Measurements from ENCODE around the gene ARIH1. TPM values are rescaled to one million over a fixed set of nuclear protein-coding genes. Genes with fewer than 3 reads are reported as not detected.

The ARIH1 gene
- total and polyA plus RNA-seq, 2 donors (not counting 3 experiments of a cell fraction or from before 2014, with no cell fraction given): 25.1 to 144 TPM

- no peaks in the 10 kb centered on the region for H3K27me3 ChIP-seq (ENCODE audit: control insufficient read depth in 2 of 2, insufficient read depth in 2 of 2, low read length in 2 of 2)
- intact Hi-C loops (cut with micrococcal nuclease): no loop called here
Measured at GRCh38 chr15:72507402-72508092, 33.4 kb downstream of the ARIH1 start.

More at GRCh38 chr15:72507402-72508092, 33.4 kb downstream of the ARIH1 start:
- Histone ChIP-seq H3K4me3 (replicated peaks in 1 of 3; ENCODE audit: insufficient read depth in 1 of 3, low read depth in 1 of 3, low read length in 3 of 3) (no peak overlapping the region), H3K9ac (replicated peaks; ENCODE audit: extremely low read depth, insufficient read depth, low read length) (no peak overlapping the region), H2AFZ (ENCODE audit: low read depth, low read length) (no peak overlapping the region), H3K9me3 (replicated peaks; ENCODE audit: control insufficient read depth, insufficient read depth, low read length) (no peaks in the 10 kb centered on the region), H3K27ac (ENCODE audit: insufficient read depth, low read depth, low read length) (no peak overlapping the region), H3K4me2 (ENCODE audit: insufficient read depth, low read length) (no peak overlapping the region), H4K20me1 (replicated peaks; ENCODE audit: control insufficient read depth, extremely low read depth, insufficient read depth, low read length) (peaks cover 17% of the 10 kb centered on the region), H3K79me2 (ENCODE audit: control insufficient read depth, insufficient read depth, low read length) (peaks cover 97% of the 10 kb centered on the region), H3K36me3 (ENCODE audit: control insufficient read depth in 2 of 2, extremely low read depth in 1 of 2, insufficient read depth in 2 of 2, low read length in 2 of 2) (peaks cover 0 to 3% of the 10 kb centered on the region in 2 experiments), H3K4me1 (ENCODE audit: control insufficient read depth, extremely low read depth, insufficient read depth, low read length) (no peaks in the 10 kb centered on the region), H3K9me1 (replicated peaks; ENCODE audit: control insufficient read depth, extremely low read depth, insufficient read depth, low read length) (no peaks in the 10 kb centered on the region)
- dilution Hi-C loops (cut with MboI; ENCODE audit: extremely low pct_ligation_motif_present, low sequenced_read_pairs): no loop called here
- BruUV-seq (replicated peaks): no TSS peak
- no peak for FAIRE-seq
- CTCF ChIA-PET: interaction anchor here (0.9 to 2.0 kb wide), 3 partner anchors 13 to 195 kb away, joined by 3 to 9 read pairs (median 4); no protein-coding TSS in a partner anchor
- POLR2A ChIA-PET: interaction anchor here (0.6 kb wide), 1 partner anchor 143 kb away, joined by 7 read pairs; no protein-coding TSS in a partner anchor
- DNase-seq (ENCODE audit: low read depth, low spot score): no peak
- TF ChIP-seq FOS (IDR thresholded peaks at IDR 0.05; ENCODE audit: borderline replicate concordance, insufficient read depth, low read length) (no peak), MYC (IDR thresholded peaks at IDR 0.05; ENCODE audit: low read depth, low read length) (no peak), EZH2 (IDR thresholded peaks at IDR 0.05; ENCODE audit: borderline replicate concordance, low read depth, low read length, severe bottlenecking) (no peak), POLR2AphosphoS5 (IDR thresholded peaks at IDR 0.05; ENCODE audit: insufficient read depth, low read depth, low read length) (no peak), POLR2A (IDR thresholded peaks at IDR 0.05; ENCODE audit: low read depth, low read length) (no peak), JUN (IDR thresholded peaks at IDR 0.05; ENCODE audit: borderline replicate concordance, insufficient read depth, insufficient read length, low read depth) (no peak), GATA2 (IDR thresholded peaks at IDR 0.05; ENCODE audit: insufficient read depth, insufficient read length, low read depth, low read length) (no peak)
- TF ChIP-seq, protein P1, sequence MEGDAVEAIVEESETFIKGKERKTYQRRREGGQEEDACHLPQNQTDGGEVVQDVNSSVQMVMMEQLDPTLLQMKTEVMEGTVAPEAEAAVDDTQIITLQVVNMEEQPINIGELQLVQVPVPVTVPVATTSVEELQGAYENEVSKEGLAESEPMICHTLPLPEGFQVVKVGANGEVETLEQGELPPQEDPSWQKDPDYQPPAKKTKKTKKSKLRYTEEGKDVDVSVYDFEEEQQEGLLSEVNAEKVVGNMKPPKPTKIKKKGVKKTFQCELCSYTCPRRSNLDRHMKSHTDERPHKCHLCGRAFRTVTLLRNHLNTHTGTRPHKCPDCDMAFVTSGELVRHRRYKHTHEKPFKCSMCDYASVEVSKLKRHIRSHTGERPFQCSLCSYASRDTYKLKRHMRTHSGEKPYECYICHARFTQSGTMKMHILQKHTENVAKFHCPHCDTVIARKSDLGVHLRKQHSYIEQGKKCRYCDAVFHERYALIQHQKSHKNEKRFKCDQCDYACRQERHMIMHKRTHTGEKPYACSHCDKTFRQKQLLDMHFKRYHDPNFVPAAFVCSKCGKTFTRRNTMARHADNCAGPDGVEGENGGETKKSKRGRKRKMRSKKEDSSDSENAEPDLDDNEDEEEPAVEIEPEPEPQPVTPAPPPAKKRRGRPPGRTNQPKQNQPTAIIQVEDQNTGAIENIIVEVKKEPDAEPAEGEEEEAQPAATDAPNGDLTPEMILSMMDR (IDR thresholded peaks at IDR 0.05; ENCODE audit: extremely low read depth in 1 of 2, insufficient read depth in 1 of 2, low read depth in 1 of 2, low read length in 2 of 2): no peak
- TF ChIP-seq, protein P2, sequence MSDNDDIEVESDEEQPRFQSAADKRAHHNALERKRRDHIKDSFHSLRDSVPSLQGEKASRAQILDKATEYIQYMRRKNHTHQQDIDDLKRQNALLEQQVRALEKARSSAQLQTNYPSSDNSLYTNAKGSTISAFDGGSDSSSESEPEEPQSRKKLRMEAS (IDR thresholded peaks at IDR 0.05; ENCODE audit: insufficient read depth, insufficient read length): no peak

Data from endothelial cell of umbilical vein (primary cell).